CD14-positive monocyte (primary cell): Measurements from ENCODE around the gene LHPP. TPM values are rescaled to one million over a fixed set of nuclear protein-coding genes. Genes with fewer than 3 reads are reported as not detected.
A peak's percentile ranks its signal among the peaks of the same experiment; 100 is the strongest.

ENCODE experiments used
- DNase-seq, 3 donors: peaks; one replicate each; pipeline ENCODE4 v3.0.0-alpha.2; 2011 to 2022
- H2AFZ ChIP-seq: 2 replicates; pipeline ENCODE4 v1.6.0; 2012; ENCODE audit warnings: mild to moderate bottlenecking, low read depth, low read length, inconsistent platforms; ENCODE audit not compliant: insufficient read depth, poor library complexity, severe bottlenecking
- H3K27ac ChIP-seq, 2 donors: 1 replicate in 1 of 2; 2 replicates in 1 of 2; pipeline ENCODE4 v1.5.1; 2012 to 2013; ENCODE audit warnings: low read length in 2 of 2, control low read depth in 1 of 2, inconsistent platforms in 1 of 2, low read depth in 1 of 2, mild to moderate bottlenecking in 1 of 2
- H3K27me3 ChIP-seq, 2 donors: one replicate each; pipeline versions ENCODE4 v1.6.0 to v1.6.1; 2011 to 2013; ENCODE audit warnings: low read length in 2 of 2; ENCODE audit not compliant: control insufficient read depth in 2 of 2, insufficient read depth in 2 of 2
- H3K36me3 ChIP-seq, 2 donors: replicated peaks in 1 of 2; 1 replicate in 1 of 2; 2 replicates in 1 of 2; pipeline versions ENCODE4 v1.5.1 to v1.6.1; 2012 to 2013; ENCODE audit warnings: low read length in 2 of 2, control low read depth in 1 of 2, inconsistent platforms in 1 of 2, mild to moderate bottlenecking in 1 of 2; ENCODE audit not compliant: insufficient read depth in 2 of 2, control insufficient read depth in 1 of 2
- H3K4me1 ChIP-seq, 2 donors: 1 replicate in 1 of 2; 2 replicates in 1 of 2; pipeline versions ENCODE4 v1.5.1 to v1.6.1; 2012 to 2013; ENCODE audit warnings: low read length in 2 of 2, control low read depth in 1 of 2, inconsistent platforms in 1 of 2, mild to moderate bottlenecking in 1 of 2, moderate library complexity in 1 of 2; ENCODE audit not compliant: insufficient read depth in 2 of 2, control insufficient read depth in 1 of 2
- H3K4me2 ChIP-seq: replicated peaks from 2 replicates; pipeline ENCODE3; 2012; ENCODE audit warnings: low read length, moderate library complexity, mild to moderate bottlenecking; ENCODE audit not compliant: poor library complexity, severe bottlenecking; ENCODE audit errors: extremely low read depth
- H3K4me3 ChIP-seq, 3 experiments: fragments of 200-600 bp in 1 of 3; sonication (generic) in 1 of 3; replicated peaks in 1 of 3; 1 replicate in 2 of 3; 2 replicates in 1 of 3; pipeline ENCODE4 v1.5.1; 2011 to 2013; ENCODE audit warnings: low read length in 3 of 3, mild to moderate bottlenecking in 3 of 3, control low read depth in 2 of 3, low read depth in 2 of 3, inconsistent platforms in 1 of 3, moderate library complexity in 1 of 3
- H3K79me2 ChIP-seq: 2 replicates; pipeline ENCODE4 v1.6.0; 2012; ENCODE audit warnings: mild to moderate bottlenecking, control low read depth, inconsistent platforms, low read length, moderate library complexity; ENCODE audit not compliant: insufficient read depth
- H3K9ac ChIP-seq: 2 replicates; pipeline ENCODE4 v1.6.0; 2017; ENCODE audit warnings: low read length, mild to moderate bottlenecking; ENCODE audit not compliant: insufficient read depth, poor library complexity, severe bottlenecking
- H3K9me3 ChIP-seq, 2 donors: replicated peaks in 1 of 2; 1 replicate in 1 of 2; 2 replicates in 1 of 2; pipeline versions ENCODE4 v1.5.1 to v1.6.1; 2012 to 2013; ENCODE audit warnings: low read length in 2 of 2, control low read depth in 1 of 2; ENCODE audit not compliant: control insufficient read depth in 1 of 2, insufficient read depth in 1 of 2
- H4K20me1 ChIP-seq: 2 replicates; pipeline ENCODE4 v1.6.0; 2012; ENCODE audit warnings: mild to moderate bottlenecking, low read length, control low read depth, moderate library complexity; ENCODE audit not compliant: insufficient read depth
- H3K27ac Mint-ChIP-seq, 7 donors: one replicate each; pipeline ENCODE4 v1.8.0; 2020; ENCODE audit warnings: mild to moderate bottlenecking in 7 of 7, mixed read lengths in 7 of 7, moderate library complexity in 6 of 7, inconsistent platforms in 2 of 7
- H3K27me3 Mint-ChIP-seq, 3 donors: one replicate each; pipeline ENCODE4 v1.8.0; 2021 to 2022; ENCODE audit warnings: low read depth in 3 of 3, mild to moderate bottlenecking in 3 of 3, mixed read lengths in 3 of 3, moderate library complexity in 3 of 3, inconsistent platforms in 1 of 3
- H3K36me3 Mint-ChIP-seq, 2 donors: one replicate each; pipeline ENCODE4 v1.8.0; 2020; ENCODE audit warnings: mixed read lengths in 2 of 2, inconsistent platforms in 1 of 2, mild to moderate bottlenecking in 1 of 2
- H3K4me1 Mint-ChIP-seq: one replicate; pipeline ENCODE4 v1.8.0; 2020; ENCODE audit warnings: mild to moderate bottlenecking, mixed read lengths
- H3K4me3 Mint-ChIP-seq, 2 donors: one replicate each; pipeline ENCODE4 v1.8.0; 2020; ENCODE audit warnings: mild to moderate bottlenecking in 2 of 2, mixed read lengths in 2 of 2, moderate library complexity in 1 of 2
- H3K9me3 Mint-ChIP-seq, 7 donors: one replicate each; pipeline ENCODE4 v1.8.0; 2020 to 2022; ENCODE audit warnings: mixed read lengths in 7 of 7, mild to moderate bottlenecking in 6 of 7, moderate library complexity in 6 of 7, inconsistent platforms in 2 of 7
- WGBS: methylation state at CpG from one replicate; pipeline ENCODE4 v1.1.5; 2013; ENCODE audit warnings: missing lambda C conversion rate; ENCODE audit not compliant: insufficient coverage; 5-methylcytosine and 5-hydroxymethylcytosine counted together
- intact Hi-C, 2 donors: fragments of 100-400 bp; cut with micrococcal nuclease; formaldehyde crosslinking; loops; one replicate each; pipeline versions ENCODE4 v1.15.0 to v1.15.1; 2023
- polyA plus RNA-seq, 3 donors: library from polyadenylated mRNA; depleted of rRNA in 1 of 3; unstranded in 2 of 3; stranded (reverse) in 1 of 3; fragments of 300-500 nt in 2 of 3; fragments of >200 nt in 1 of 3; fragmentation: Illumina TruSeq in 2 of 3; gene quantifications; 1 replicate in 2 of 3; 2 replicates in 1 of 3; pipeline ENCODE4 v1.2.3, GENCODE V29; 2012 to 2021
- TF ChIP-seq, protein P1 (sequence below): fragments of 200-600 bp; IDR thresholded peaks from one replicate; pipeline ENCODE4 v1.8.0; 2022; ENCODE audit warnings: antibody characterized with exemption, mild to moderate bottlenecking

The LHPP gene
- polyA plus RNA-seq, 3 donors, result 15.2 to 20.6 (median 19.5) TPM

GRCh38 chr10:124648738-124649137 is 187.1 kb downstream of the LHPP start:
- peak overlapping the region; percentile 85 to 92 for H3K27ac ChIP-seq
- Mint-ChIP-seq H3K36me3 (peaks cover 9 to 39% of the 10 kb centered on the region in 2 donors), H3K27me3 (no peaks in the 10 kb centered on the region), H3K4me3 (peak overlapping the region; percentile 52 to 87), H3K9me3 (peaks cover 0 to 3% (median 0%) of the 10 kb centered on the region in 7 donors), H3K27ac (peak overlapping the region; percentile 95 to 98 (median 96)), H3K4me1 (peaks cover 90% of the 10 kb centered on the region)
- WGBS, result 0% methylated on average over 6 of the region's 9 CpGs
- no peaks in the 10 kb centered on the region for H3K27me3 ChIP-seq
- peak; percentile 61 to 75 (median 71) for DNase-seq
- H3K9me3 ChIP-seq, result no peaks in the 10 kb centered on the region
- peaks cover 95% of the 10 kb centered on the region for H3K79me2 ChIP-seq
- H4K20me1 ChIP-seq, result peaks cover 3% of the 10 kb centered on the region
- H2AFZ ChIP-seq, result no peak overlapping the region
- TF ChIP-seq, protein P1, sequence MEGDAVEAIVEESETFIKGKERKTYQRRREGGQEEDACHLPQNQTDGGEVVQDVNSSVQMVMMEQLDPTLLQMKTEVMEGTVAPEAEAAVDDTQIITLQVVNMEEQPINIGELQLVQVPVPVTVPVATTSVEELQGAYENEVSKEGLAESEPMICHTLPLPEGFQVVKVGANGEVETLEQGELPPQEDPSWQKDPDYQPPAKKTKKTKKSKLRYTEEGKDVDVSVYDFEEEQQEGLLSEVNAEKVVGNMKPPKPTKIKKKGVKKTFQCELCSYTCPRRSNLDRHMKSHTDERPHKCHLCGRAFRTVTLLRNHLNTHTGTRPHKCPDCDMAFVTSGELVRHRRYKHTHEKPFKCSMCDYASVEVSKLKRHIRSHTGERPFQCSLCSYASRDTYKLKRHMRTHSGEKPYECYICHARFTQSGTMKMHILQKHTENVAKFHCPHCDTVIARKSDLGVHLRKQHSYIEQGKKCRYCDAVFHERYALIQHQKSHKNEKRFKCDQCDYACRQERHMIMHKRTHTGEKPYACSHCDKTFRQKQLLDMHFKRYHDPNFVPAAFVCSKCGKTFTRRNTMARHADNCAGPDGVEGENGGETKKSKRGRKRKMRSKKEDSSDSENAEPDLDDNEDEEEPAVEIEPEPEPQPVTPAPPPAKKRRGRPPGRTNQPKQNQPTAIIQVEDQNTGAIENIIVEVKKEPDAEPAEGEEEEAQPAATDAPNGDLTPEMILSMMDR, result no peak
- H3K36me3 ChIP-seq, result peaks cover 3 to 15% of the 10 kb centered on the region in 2 donors
- peaks cover 83 to 89% of the 10 kb centered on the region in 2 donors for H3K4me1 ChIP-seq
- peak overlapping the region; percentile 73 for H3K4me2 ChIP-seq
- peak overlapping the region in 1 of 3 experiments; percentile 64 for H3K4me3 ChIP-seq
- intact Hi-C loops, result loop anchor here in 1 of 2 donors (5.0 to 10.0 kb wide), 2 partner anchors 39 to 266 kb away; no protein-coding TSS in a partner anchor
- peak overlapping the region; percentile 53 for H3K9ac ChIP-seq

GRCh38 chr10:124649214-124649613 is 187.6 kb downstream of the LHPP start:
- Histone ChIP-seq H3K9me3 (no peaks in the 10 kb centered on the region), H3K36me3 (peaks cover 4 to 20% of the 10 kb centered on the region in 2 donors), H4K20me1 (peaks cover 8% of the 10 kb centered on the region), H3K27ac (peak overlapping the region; percentile 85 to 92), H3K27me3 (no peaks in the 10 kb centered on the region), H3K79me2 (peaks cover 95% of the 10 kb centered on the region), H2AFZ (no peak overlapping the region), H3K4me1 (peaks cover 81 to 85% of the 10 kb centered on the region in 2 donors), H3K4me3 (peak overlapping the region in 1 of 3 experiments; percentile 64), H3K4me2 (peak overlapping the region; percentile 73), H3K9ac (peak overlapping the region; percentile 53)
- peak in 2 of 3 donors; percentile 34 to 46 for DNase-seq
- Mint-ChIP-seq H3K27ac (peak overlapping the region; percentile 95 to 98 (median 96)), H3K27me3 (no peaks in the 10 kb centered on the region), H3K9me3 (peaks cover 0 to 3% (median 0%) of the 10 kb centered on the region in 7 donors), H3K36me3 (peaks cover 13 to 39% of the 10 kb centered on the region in 2 donors), H3K4me1 (peaks cover 88% of the 10 kb centered on the region), H3K4me3 (peak overlapping the region in 1 of 2 donors; percentile 87)
- intact Hi-C loops, result loop anchor here in 1 of 2 donors (5.0 to 10.0 kb wide), 2 partner anchors 38 to 266 kb away; no protein-coding TSS in a partner anchor
- TF ChIP-seq, protein P1, result no peak
- WGBS, result 69% methylated on average over 4 of the region's 5 CpGs
